HG03025 (cell line): ENCODE results near the gene TXNL1.
"Not testable (repeated sequence)": the region's sequence is repeated elsewhere in the genome, so short reads cannot be mapped to it uniquely, and the experiment has no call there.

ENCODE experiments used
- ATAC-seq: cut with Tn5 transposase; IDR thresholded peaks from one replicate; pipeline ENCODE4 v1.9.1; 2021; ENCODE audit warnings: mild to moderate bottlenecking, moderate library complexity; ENCODE audit not compliant: unreplicated experiment, low FRiP score

The TXNL1 gene

GRCh38 chr18:56574861-56575260 is 63.5 kb downstream of the TXNL1 start:
- ATAC-seq: no peak

- not testable (repeated sequence) for ATAC-seq
Observed at GRCh38 chr18:56572267-56572666, 66.1 kb downstream of the TXNL1 start.

DNA sequence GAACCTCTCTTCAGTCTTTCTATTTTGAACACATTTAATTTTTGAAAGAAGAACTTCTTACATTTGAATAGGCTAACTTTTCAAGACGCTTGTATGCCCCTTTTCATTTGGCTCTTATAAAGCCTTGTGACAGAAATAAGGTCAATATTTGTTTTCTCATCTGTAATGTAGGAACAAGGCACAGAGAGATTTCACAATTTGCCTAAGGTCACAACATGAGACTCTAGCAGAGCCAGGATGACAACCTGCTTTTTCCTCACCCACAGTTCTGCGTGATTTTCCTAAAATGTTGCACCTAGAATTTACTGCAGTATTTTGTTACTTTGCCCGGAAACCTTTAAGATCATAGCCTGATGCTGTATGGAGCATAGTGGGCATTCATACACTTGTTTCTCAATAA is 67.4 kb downstream of the TXNL1 start:
- no peak for ATAC-seq

DNA sequence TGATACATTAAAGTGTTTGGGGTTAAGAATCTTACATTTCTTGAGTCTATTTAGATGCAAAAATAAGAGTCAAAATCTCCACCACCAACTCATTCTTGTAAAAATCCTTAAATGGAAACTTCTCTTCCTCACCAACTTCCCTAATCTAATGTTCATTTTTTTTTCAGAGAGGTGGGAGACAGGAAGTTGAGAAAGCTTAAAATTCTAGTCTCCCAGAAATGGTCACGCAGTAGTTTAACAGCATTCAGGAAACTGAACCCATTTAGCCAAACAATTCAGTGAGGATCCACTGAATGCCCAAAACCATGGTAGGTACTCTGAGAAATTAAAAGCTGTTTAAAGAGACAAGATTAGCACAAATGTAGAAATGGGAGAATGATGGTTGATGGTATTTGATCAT is 69.0 kb downstream of the TXNL1 start:
- no peak for ATAC-seq

- no peak for ATAC-seq
Observed at GRCh38 chr18:56568986-56569385, 69.4 kb downstream of the TXNL1 start.

GRCh38 chr18:56565551-56566345 is 72.6 kb downstream of the TXNL1 start:
- ATAC-seq: no peak

GRCh38 chr18:56565046-56565445 is 73.3 kb downstream of the TXNL1 start:
- no peak for ATAC-seq

DNA sequence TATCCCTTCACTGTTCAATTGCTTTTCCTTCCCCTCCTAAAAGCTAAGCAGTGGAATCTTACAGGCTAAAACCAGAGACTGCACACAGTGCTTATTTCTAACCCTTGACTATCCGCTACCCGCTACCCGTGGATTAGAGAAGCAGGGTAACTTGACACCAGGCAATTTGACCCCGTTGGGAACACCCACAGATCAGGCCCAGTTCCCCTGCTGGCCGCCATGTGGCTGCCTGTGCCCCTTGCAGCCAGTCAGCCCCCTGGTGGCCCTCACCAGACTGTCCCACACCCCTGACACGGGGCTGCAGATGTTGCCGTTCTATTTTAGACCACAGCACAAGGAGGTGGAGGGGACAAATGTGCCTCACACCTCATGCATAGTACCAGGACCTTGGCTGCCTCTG is 74.8 kb downstream of the TXNL1 start:
- ATAC-seq: no peak

DNA sequence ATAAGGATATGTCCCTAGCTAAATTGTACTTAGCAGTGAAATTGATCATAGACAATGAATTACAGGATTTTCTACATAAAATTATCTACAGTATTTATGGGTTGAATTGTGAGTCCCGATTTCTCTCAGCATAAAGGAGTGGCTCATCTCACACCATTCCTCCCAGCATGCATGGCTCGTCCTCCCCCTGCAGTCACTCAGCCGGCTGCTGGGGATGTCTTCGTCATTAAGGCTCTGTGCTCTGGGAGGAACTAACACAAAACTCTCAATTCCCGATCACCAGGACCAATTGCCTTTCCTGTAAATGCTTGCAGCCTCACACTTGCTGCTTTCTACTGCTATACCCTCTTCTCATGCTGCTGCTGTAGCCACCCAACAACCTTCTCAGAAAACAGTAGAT is 75.9 kb downstream of the TXNL1 start:
- no peak for ATAC-seq

DNA sequence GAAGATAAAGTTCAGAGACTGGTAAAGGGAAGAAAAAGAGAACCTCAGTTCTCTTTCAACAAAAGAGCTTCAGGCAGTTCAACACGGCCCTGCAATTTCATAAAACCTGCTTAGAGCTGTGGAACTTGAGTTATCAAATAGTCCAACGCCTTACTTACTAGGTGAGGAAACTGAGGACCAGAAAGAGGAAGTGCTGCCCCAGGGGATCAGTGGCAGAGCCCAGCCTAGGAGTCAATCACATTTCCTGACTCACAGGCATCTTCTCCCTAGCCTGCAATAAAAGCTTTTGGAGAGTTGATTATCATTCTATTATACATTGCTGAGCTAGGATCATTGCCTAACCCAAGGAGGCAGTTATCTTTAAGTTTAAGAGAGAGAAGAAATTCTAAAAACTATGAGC is 77.4 kb downstream of the TXNL1 start:
- ATAC-seq: no peak

GRCh38 chr18:56559044-56559443 is 79.3 kb downstream of the TXNL1 start:
- no peak for ATAC-seq

DNA sequence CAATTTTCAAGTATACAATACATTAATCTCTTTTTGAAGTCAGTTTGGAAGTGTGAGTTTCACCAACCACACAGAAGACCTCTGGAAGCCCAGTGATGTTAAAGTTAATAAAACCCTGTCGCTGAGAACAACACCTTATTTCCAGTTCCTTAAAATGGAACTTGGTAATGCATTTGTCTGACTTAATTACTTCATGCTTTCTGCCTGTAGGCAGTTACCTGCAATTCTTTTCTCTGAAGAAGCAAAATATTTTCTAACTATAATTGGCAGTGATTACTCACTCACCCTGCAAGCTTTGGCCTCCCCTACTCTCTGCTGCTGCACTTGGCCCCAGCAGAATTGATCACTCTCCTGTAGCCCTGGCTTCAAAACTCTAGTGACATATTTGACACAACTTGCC is 81.5 kb downstream of the TXNL1 start:
- ATAC-seq: no peak

DNA sequence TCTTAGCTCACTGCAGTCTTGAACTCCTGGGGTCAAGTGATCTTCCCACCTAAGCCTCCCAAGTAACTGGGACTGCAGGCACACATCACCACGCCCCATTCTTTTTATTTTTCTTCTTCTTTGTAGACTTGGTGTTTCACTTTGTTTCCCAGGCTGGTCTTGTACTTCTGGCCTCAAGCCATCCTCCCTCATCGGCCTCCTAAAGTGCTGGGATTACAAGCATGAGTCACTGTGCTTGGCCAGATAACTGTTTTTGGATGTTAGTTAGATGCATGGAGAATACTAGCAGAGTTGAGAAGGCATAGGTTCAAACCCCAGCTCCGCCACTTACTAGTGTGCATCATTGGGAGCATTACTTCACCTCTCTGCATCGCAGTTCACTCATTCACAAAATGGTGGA is 88.3 kb downstream of the TXNL1 start:
- no peak for ATAC-seq
